GM10266 (cell line): Measurements from ENCODE around the gene EXTL2.
"Not testable (repeated sequence)": the region's sequence is repeated elsewhere in the genome, so short reads cannot be mapped to it uniquely, and the experiment has no call there.

Source experiments
- DNase-seq: peaks from one replicate; pipeline ENCODE4 v3.0.0; 2012; ENCODE audit errors: extremely low spot score
- CTCF ChIP-seq: IDR thresholded peaks from 2 replicates; pipeline ENCODE4 v1.5.1; 2012; ENCODE audit warnings: mild to moderate bottlenecking, low read depth; ENCODE audit not compliant: control insufficient read depth, insufficient read depth; ENCODE audit errors: missing control alignments

The EXTL2 gene

GRCh38 chr1:100894603-100895539, at the start of gene EXTL2:
Gene EXTL2, minus strand, starts transcription at chr1:100894842. Its CDS starts 6,085 bp downstream, at chr1:100888757.
- TF ChIP-seq CTCF: no peak
- DNase-seq: peak; percentile 63

- DNase-seq: no peak
- TF ChIP-seq CTCF: no peak
These were observed 48.9 kb upstream of the EXTL2 start for GRCh38 chr1:100943533-100943932.

- TF ChIP-seq CTCF: no peak
- DNase-seq: no peak
These were observed 47.8 kb upstream of the EXTL2 start for GRCh38 chr1:100942304-100943046.

- no peak for TF ChIP-seq CTCF
- DNase-seq: no peak
These were observed 47.1 kb upstream of the EXTL2 start for GRCh38 chr1:100941580-100942216.

- DNase-seq: no peak
- TF ChIP-seq CTCF: no peak
These were observed 46.5 kb upstream of the EXTL2 start for GRCh38 chr1:100941098-100941527.

GRCh38 chr1:100936194-100936967, 41.7 kb upstream of the EXTL2 start:
- no peak for DNase-seq
- no peak for TF ChIP-seq CTCF

GRCh38 chr1:100933555-100933954, 38.9 kb upstream of the EXTL2 start:
- DNase-seq: not testable (repeated sequence)
